WERI-Rb-1 (cell line): ENCODE data around the gene TALDO1.
A peak's percentile ranks its signal among the peaks of the same experiment; 100 is the strongest.

ENCODE experiments used
- DNase-seq: peaks from one replicate; pipeline ENCODE4 v3.0.0-alpha.2; 2020
- H3K27ac ChIP-seq: fragments of 250-450 bp; sonication (Bioruptor Pico); 2 replicates; pipeline ENCODE4 v1.5.1; 2020; ENCODE audit warnings: mild to moderate bottlenecking, moderate library complexity
- H3K27me3 ChIP-seq: fragments of 250-450 bp; sonication (Bioruptor Pico); 2 replicates; pipeline ENCODE4 v1.5.1; 2021; ENCODE audit warnings: mild to moderate bottlenecking, low read depth, moderate library complexity; ENCODE audit not compliant: insufficient read depth, severe bottlenecking
- H3K36me3 ChIP-seq: fragments of 250-450 bp; sonication (Bioruptor Pico); 2 replicates; pipeline ENCODE4 v1.5.1; 2020; ENCODE audit warnings: mild to moderate bottlenecking, moderate library complexity
- H3K4me3 ChIP-seq: 2 replicates; pipeline ENCODE4 v1.5.1; 2011; ENCODE audit warnings: low read depth, mild to moderate bottlenecking, control low read depth, low read length
- H3K9me3 ChIP-seq: fragments of 250-450 bp; sonication (Bioruptor Pico); 2 replicates; pipeline ENCODE4 v1.5.1; 2021; ENCODE audit warnings: mild to moderate bottlenecking, moderate library complexity; ENCODE audit not compliant: severe bottlenecking
- TF ChIP-seq, protein P1 (sequence below): IDR thresholded peaks from 2 replicates; pipeline ENCODE4 v1.5.1; 2011; ENCODE audit warnings: low read depth, mild to moderate bottlenecking, control low read depth, inconsistent platforms, low read length

The TALDO1 gene

DNA sequence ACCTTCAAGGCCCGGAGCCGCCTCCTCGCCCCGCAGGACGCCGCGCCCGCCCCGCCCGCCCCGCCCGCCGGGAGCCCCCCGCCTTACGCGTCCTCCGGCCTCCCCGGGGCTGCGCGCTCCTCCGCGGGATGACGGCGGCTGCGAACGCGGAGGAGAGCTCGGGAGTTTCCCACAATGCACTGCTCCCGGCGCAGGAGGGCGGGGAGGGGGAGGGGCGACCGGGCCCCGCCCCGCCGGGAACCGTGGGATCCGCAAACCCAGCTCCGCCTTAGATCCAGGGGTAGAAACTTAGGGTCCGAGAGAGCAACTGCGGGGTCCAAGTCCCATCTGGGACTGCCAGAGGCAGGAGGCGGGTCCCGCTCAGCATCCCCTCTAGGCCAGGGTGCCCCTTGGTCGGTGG lies 42.7 kb downstream of the TALDO1 start, which contains the start of gene CEND1:
Gene CEND1, minus strand, starts transcription at position 148 of the 400 bp plus-strand sequence. CDS start 1,514 bp downstream, outside the sequence.
- TF ChIP-seq, protein P1, sequence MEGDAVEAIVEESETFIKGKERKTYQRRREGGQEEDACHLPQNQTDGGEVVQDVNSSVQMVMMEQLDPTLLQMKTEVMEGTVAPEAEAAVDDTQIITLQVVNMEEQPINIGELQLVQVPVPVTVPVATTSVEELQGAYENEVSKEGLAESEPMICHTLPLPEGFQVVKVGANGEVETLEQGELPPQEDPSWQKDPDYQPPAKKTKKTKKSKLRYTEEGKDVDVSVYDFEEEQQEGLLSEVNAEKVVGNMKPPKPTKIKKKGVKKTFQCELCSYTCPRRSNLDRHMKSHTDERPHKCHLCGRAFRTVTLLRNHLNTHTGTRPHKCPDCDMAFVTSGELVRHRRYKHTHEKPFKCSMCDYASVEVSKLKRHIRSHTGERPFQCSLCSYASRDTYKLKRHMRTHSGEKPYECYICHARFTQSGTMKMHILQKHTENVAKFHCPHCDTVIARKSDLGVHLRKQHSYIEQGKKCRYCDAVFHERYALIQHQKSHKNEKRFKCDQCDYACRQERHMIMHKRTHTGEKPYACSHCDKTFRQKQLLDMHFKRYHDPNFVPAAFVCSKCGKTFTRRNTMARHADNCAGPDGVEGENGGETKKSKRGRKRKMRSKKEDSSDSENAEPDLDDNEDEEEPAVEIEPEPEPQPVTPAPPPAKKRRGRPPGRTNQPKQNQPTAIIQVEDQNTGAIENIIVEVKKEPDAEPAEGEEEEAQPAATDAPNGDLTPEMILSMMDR = no peak
- DNase-seq = peak; percentile 51
- H3K27ac ChIP-seq = no peak within 1 kb of the TSS
- no peak within 1 kb of the TSS for H3K4me3 ChIP-seq
- H3K9me3 ChIP-seq = no peaks in the 10 kb centered on the region
- no peaks in the 10 kb centered on the region for H3K27me3 ChIP-seq
- H3K36me3 ChIP-seq = peaks cover 35% of the 10 kb centered on the region

DNA sequence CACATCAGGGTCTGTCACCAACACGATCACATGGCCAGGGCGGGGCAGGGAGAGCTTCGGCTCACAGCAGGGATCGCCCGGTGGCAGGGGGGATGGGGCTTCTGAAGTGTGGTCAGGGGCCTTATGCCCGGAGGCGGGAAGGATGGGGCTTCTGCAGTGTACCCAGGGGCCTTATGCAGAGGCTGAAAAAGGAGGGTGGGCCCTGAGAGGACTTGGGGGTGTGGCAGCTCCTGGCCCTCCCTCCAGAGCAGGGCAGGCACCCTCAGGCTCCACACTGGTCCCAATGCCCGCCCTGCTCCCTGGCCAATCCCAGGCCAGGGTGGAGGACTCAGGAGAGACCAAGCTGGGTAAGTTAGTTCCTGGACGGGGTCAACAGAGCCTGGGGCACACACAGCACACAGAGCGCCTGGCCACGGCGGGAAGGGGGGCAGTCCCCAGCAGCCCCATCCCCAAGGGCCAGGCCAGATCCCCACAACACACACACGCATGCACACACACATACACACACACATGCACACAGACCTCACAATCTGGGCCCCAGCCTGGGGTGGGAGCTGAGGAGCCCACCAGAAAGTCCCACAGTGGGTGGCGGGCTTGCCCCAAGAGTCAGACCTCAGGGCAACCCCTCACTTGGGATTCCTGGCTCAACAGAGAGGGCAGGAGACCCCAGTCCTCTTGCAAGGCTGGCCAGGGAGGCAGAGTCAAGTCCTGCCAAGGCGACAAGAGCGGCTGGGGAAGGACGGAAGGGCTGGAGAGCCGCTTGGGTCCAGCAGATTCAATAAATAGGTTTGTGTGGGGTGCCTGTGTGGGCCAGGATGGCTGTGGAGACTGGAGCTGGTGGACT lies 43.7 kb downstream of the TALDO1 start:
- Histone ChIP-seq H3K9me3 (no peaks in the 10 kb centered on the region), H3K36me3 (peaks cover 35% of the 10 kb centered on the region), H3K27me3 (no peaks in the 10 kb centered on the region), H3K27ac (no peak overlapping the region), H3K4me3 (no peak overlapping the region)
- no peak for DNase-seq
- TF ChIP-seq, protein P1 = no peak

DNA sequence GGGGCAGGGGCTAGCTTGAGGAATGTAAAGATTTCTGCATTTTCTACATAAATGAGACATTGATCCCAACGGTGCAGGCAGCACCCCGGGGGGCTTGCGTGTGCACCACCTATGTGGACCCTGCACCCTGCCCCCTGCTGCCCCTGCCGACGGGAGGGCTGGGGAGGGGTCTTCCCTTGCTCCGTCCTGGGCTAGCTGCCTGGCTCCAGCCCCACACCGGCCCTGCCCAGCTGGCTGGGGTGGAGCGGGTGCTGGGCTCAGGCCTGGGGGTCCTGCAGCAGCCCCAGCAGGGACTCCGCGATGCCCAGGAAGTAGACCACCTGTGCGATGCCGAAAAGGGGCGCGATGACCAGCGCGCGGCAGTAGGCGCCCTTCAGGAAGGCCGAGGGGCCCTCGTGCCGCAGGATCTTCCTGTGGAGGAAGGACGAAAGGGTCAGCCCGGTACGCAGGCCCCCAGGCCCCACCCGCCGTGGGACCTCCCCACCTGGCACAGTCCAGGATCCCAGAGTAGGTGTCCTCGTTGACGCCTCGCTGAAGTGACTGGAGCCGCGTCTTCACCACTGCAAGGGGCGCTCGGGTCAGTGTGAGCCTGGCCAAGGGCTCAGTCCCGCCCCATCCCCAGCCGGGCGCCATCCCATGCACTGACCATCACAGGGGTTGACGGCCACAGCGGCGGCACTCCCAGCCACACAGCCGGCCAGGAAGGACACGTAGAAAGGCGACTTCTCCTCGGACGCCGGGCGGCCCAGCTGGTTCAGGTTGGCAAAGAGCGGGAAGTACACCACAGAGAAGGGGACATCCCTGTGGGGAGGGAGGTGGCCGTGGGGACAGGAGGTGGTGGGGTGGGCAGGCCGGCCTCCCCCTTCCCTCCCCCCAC lies 44.6 kb downstream of the TALDO1 start:
- DNase-seq = no peak
- Histone ChIP-seq H3K9me3 (no peaks in the 10 kb centered on the region), H3K4me3 (no peak overlapping the region), H3K27me3 (no peaks in the 10 kb centered on the region), H3K36me3 (peaks cover 35% of the 10 kb centered on the region), H3K27ac (no peak overlapping the region)
- TF ChIP-seq, protein P1 = no peak

DNA sequence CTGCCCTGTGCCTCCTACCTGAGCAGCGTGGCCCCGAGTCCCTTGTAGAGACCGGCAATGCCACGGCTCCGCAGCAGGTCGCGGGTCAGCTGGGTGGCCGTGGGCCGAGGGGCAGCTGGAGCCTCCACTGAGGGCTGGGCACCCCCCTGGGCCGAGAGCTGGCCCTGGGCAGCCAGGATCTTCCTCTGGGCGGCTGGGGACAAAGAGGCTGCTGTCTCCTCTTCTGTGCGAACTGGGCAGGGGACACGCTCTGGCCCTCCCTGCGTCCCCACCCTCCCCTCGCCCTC lies 45.2 kb downstream of the TALDO1 start:
- no peaks in the 10 kb centered on the region for H3K9me3 ChIP-seq
- DNase-seq = no peak
- TF ChIP-seq, protein P1 = no peak
- no peak overlapping the region for H3K4me3 ChIP-seq
- H3K27me3 ChIP-seq = no peaks in the 10 kb centered on the region
- no peak overlapping the region for H3K27ac ChIP-seq
- H3K36me3 ChIP-seq = peaks cover 35% of the 10 kb centered on the region

DNA sequence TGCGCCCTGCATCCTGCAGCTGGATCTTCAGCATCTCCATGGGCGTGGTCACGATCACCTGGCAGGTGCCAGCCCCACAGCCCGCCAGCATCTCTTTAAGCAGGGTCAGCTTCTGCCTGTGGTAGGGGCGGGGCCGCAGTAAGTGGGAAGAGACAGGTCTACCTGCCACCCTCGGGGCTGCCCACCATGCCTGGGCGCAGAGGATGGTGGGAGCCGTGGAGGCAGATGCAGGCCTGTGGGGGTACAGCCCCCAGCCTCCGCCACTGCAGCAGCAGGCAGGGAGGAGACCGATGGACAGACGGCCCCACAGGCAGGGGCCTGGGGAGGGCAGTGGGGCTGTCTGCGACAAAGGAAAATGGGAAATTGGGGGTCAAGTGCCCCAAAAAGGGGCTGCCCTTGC lies 45.6 kb downstream of the TALDO1 start:
- DNase-seq = no peak
- H3K27me3 ChIP-seq = no peaks in the 10 kb centered on the region
- TF ChIP-seq, protein P1 = no peak
- no peak overlapping the region for H3K4me3 ChIP-seq
- H3K27ac ChIP-seq = peak overlapping the region; percentile 84
- H3K36me3 ChIP-seq = peaks cover 35% of the 10 kb centered on the region
- no peaks in the 10 kb centered on the region for H3K9me3 ChIP-seq
